ENCODE data around the gene KSR2. TPM values are rescaled to one million over a fixed set of nuclear protein-coding genes. Genes with fewer than 3 reads are reported as not detected.

Gene KSR2
- total RNA-seq, 1 experiment from 2014 or later: 0.15 TPM

DNA sequence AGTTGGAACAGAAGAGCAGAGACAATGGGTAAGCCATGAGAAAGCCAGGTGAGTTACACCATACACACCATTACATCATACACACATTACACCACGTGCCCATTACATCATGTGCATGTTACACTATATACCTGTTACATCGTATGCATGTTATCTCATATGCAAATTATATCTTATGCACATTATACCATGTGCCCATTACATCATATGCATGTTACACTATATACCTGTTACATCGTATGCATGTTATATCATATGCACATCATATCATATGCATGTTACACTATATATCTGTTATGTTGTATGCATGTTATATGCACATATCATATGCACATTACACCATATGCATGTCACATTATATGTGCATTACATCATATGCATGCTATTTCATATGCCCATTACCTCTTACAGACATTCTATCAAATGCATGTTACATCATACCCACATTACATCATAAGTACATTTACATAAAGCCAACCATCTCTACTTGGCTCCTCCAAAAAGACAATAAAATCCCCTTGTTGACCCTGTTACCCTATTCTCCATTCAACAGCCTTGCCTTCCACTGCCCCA lies 207.2 kb downstream of the KSR2 start:
- in situ Hi-C loops (cut with HindIII; ENCODE audit: low pct_unique_long_range_greater_than_20kb, low sequenced_read_pairs): no loop called here
- ChIA-PET POLR2A (no interaction called here), CTCF (no interaction called here)
- no peaks in the 10 kb centered on the region for H3K27me3 ChIP-seq (ENCODE audit: control insufficient read depth, insufficient read depth, low read length)
- no peaks in the 10 kb centered on the region for H3K36me3 ChIP-seq (ENCODE audit: control insufficient read depth, insufficient read depth, low read length)
- DNase-seq (ENCODE audit: low read depth, low spot score) (no peak), ATAC-seq (no peak)
- no peak overlapping the region for H3K27ac ChIP-seq (ENCODE audit: low read length)
- intact Hi-C loops (cut with micrococcal nuclease; ENCODE audit: unreplicated experiment): no loop called here
- H3K4me1 ChIP-seq (ENCODE audit: control insufficient read depth, insufficient read depth, low read length): no peaks in the 10 kb centered on the region
- TF ChIP-seq, protein P1, sequence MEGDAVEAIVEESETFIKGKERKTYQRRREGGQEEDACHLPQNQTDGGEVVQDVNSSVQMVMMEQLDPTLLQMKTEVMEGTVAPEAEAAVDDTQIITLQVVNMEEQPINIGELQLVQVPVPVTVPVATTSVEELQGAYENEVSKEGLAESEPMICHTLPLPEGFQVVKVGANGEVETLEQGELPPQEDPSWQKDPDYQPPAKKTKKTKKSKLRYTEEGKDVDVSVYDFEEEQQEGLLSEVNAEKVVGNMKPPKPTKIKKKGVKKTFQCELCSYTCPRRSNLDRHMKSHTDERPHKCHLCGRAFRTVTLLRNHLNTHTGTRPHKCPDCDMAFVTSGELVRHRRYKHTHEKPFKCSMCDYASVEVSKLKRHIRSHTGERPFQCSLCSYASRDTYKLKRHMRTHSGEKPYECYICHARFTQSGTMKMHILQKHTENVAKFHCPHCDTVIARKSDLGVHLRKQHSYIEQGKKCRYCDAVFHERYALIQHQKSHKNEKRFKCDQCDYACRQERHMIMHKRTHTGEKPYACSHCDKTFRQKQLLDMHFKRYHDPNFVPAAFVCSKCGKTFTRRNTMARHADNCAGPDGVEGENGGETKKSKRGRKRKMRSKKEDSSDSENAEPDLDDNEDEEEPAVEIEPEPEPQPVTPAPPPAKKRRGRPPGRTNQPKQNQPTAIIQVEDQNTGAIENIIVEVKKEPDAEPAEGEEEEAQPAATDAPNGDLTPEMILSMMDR (IDR thresholded peaks at IDR 0.05): no peak
- TF ChIP-seq, protein P2, sequence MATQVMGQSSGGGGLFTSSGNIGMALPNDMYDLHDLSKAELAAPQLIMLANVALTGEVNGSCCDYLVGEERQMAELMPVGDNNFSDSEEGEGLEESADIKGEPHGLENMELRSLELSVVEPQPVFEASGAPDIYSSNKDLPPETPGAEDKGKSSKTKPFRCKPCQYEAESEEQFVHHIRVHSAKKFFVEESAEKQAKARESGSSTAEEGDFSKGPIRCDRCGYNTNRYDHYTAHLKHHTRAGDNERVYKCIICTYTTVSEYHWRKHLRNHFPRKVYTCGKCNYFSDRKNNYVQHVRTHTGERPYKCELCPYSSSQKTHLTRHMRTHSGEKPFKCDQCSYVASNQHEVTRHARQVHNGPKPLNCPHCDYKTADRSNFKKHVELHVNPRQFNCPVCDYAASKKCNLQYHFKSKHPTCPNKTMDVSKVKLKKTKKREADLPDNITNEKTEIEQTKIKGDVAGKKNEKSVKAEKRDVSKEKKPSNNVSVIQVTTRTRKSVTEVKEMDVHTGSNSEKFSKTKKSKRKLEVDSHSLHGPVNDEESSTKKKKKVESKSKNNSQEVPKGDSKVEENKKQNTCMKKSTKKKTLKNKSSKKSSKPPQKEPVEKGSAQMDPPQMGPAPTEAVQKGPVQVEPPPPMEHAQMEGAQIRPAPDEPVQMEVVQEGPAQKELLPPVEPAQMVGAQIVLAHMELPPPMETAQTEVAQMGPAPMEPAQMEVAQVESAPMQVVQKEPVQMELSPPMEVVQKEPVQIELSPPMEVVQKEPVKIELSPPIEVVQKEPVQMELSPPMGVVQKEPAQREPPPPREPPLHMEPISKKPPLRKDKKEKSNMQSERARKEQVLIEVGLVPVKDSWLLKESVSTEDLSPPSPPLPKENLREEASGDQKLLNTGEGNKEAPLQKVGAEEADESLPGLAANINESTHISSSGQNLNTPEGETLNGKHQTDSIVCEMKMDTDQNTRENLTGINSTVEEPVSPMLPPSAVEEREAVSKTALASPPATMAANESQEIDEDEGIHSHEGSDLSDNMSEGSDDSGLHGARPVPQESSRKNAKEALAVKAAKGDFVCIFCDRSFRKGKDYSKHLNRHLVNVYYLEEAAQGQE (IDR thresholded peaks at IDR 0.05; ENCODE audit: insufficient read depth in 1 of 2, low read depth in 2 of 2, low read length in 1 of 2): no peak
- TF ChIP-seq SIN3A (IDR thresholded peaks at IDR 0.05; ENCODE audit: borderline replicate concordance, insufficient read depth, low read depth, low read length): no peak
- no TSS peak for BruUV-seq (replicated peaks)
- H3K4me3 ChIP-seq (ENCODE audit: low read depth in 2 of 2, low read length in 2 of 2): no peak overlapping the region
- H3K9me3 ChIP-seq (ENCODE audit: control insufficient read depth, insufficient read depth, low read depth, low read length): no peaks in the 10 kb centered on the region

DNA sequence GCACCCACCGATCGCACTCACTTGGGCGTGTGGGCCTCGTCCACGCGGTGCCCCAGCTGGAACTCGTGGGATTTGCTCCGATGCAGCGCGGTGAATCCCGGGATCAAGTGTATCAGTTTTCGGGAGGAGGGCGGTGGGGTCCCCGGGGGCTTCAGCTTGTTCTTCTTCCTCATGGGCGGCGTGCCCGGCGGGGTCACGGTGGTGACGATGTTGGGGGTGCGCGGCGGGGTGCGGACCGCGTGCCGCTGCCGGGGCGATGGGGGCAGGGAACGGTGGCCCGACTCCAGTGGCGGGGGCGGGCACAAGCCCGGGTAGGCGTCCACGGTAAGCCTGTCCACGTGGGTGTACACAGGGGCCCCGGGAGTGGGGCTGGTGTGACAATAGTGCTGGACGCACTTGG lies 207.8 kb downstream of the KSR2 start:
- Histone ChIP-seq H3K4me3 (ENCODE audit: low read depth in 2 of 2, low read length in 2 of 2) (no peak overlapping the region), H3K36me3 (ENCODE audit: control insufficient read depth, insufficient read depth, low read length) (no peaks in the 10 kb centered on the region), H3K4me1 (ENCODE audit: control insufficient read depth, insufficient read depth, low read length) (no peaks in the 10 kb centered on the region), H3K27me3 (ENCODE audit: control insufficient read depth, insufficient read depth, low read length) (no peaks in the 10 kb centered on the region), H3K27ac (ENCODE audit: low read length) (no peak overlapping the region), H3K9me3 (ENCODE audit: control insufficient read depth, insufficient read depth, low read depth, low read length) (no peaks in the 10 kb centered on the region)
- CTCF ChIA-PET: interaction anchor here (0.6 kb wide), 1 partner anchor 628 kb away, joined by 3 read pairs; no protein-coding TSS in a partner anchor
- intact Hi-C loops (cut with micrococcal nuclease; ENCODE audit: unreplicated experiment) (no loop called here), in situ Hi-C loops (cut with HindIII; ENCODE audit: low pct_unique_long_range_greater_than_20kb, low sequenced_read_pairs) (no loop called here)
- BruUV-seq (replicated peaks): no TSS peak
- TF ChIP-seq TCF7L2 (IDR thresholded peaks at IDR 0.05; ENCODE audit: low read depth, low read length) (no peak), POLR2AphosphoS5 (IDR thresholded peaks at IDR 0.05; ENCODE audit: low read depth, low read length) (no peak), SIN3A (IDR thresholded peaks at IDR 0.05; ENCODE audit: borderline replicate concordance, insufficient read depth, low read depth, low read length) (no peak)
- TF ChIP-seq, protein P1 (IDR thresholded peaks at IDR 0.05): no peak
- TF ChIP-seq, protein P2 (IDR thresholded peaks at IDR 0.05; ENCODE audit: insufficient read depth in 1 of 2, low read depth in 2 of 2, low read length in 1 of 2): no peak
- DNase-seq (ENCODE audit: low read depth, low spot score) (no peak), ATAC-seq (no peak)
- POLR2A ChIA-PET: no interaction called here
